GM18526 (cell line): ENCODE results near the gene RHOJ.

ENCODE experiments used
- POLR2A ChIP-seq: IDR thresholded peaks from 3 replicates; pipeline ENCODE4 v1.6.1; 2011; ENCODE audit not compliant: insufficient read length; ENCODE audit errors: extremely low read depth

RHOJ gene

DNA sequence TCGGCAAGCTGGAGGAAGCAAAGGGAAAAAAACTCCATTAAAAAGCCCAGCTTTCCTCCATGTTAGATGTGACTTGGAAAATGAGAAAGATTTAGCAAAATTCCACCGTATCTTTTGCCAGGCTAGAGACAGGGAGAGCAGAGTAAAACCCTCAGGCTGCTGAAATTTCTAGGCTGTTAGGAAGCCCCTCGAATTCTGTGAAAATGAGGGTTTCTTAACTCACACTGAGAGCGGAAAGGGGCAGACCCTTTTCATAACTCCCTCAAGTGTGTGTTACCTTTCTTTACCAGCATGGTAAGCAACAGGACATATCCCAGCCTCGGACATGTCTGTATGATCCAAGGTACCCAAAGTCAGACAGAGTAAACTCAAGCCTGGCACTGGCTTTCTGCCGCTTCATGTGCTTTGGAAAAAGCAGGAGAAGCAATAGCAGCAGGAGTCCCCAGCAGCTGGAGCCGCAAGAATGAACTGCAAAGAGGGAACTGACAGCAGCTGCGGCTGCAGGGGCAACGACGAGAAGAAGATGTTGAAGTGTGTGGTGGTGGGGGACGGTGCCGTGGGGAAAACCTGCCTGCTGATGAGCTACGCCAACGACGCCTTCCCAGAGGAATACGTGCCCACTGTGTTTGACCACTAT is at the start of gene RHOJ:
TSS of gene RHOJ (plus strand) at position 37 of the 637 bp plus-strand sequence. CDS start at position 464, 427 bp downstream.
- no peak for TF ChIP-seq POLR2A

DNA sequence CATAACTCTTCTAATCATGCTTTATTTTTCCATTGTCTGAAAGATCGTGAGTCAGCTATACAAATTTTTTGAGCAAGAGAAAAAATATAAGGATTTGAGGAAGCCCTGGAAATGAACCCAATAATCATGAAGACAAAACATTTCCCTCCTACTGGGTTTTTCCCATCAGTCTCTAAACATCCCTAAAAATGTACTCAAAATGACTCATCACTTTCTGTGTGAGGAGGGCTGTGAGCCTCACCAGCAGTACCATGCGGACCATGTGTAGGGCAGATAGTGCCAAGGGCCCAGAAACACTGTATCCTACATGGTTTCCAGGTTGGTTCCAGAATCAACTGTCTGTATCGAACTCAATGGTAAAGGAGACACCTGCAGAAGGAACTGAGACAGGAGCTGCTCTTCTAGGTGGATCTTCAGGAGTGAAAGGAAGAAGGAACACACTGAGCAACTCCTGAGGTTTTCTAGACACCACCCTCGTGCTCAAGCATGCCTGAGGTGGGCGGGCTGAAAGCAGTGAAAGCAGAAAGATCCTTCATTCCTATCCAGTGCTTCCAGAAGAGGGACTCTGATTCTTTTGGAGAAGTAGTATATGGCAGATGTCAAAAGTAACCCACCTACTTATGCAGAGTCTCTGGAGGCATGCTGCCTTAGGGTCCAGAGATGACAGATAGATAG is 48.6 kb upstream of the RHOJ start:
- TF ChIP-seq POLR2A = no peak

GRCh38 chr14:63157195-63157594 is 47.0 kb upstream of the RHOJ start:
- no peak for TF ChIP-seq POLR2A

GRCh38 chr14:63163306-63163705 is 40.9 kb upstream of the RHOJ start:
- TF ChIP-seq POLR2A = no peak

DNA sequence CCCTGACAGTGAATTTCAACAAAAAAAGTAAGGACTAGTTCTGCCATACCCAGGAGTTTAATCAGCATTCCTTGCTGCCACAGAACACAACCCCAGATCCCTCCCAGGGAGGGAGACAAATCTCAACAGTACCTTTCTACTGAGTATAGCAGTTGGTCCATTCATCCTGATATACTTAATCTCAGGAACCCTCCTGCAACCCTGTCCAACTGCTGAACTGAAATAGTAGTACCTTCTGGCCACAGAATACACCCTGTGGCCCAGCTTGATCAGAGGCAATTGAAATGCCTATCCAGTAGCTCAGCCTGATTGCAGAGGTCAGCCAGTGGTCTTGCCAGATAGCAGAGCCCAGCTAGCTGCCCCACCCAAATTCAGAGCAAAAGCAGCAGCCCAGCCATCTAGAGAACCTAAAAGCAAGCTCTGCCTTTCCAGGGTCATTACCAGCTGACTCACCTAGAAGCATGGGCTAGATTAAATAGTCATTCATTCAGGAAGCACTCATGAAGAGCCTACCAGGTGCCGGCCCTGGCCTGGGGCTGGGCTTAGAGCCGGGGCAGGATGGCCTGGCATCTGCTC is 40.0 kb upstream of the RHOJ start:
- no peak for TF ChIP-seq POLR2A

GRCh38 chr14:63167044-63167443 is 37.2 kb upstream of the RHOJ start:
- TF ChIP-seq POLR2A = no peak

DNA sequence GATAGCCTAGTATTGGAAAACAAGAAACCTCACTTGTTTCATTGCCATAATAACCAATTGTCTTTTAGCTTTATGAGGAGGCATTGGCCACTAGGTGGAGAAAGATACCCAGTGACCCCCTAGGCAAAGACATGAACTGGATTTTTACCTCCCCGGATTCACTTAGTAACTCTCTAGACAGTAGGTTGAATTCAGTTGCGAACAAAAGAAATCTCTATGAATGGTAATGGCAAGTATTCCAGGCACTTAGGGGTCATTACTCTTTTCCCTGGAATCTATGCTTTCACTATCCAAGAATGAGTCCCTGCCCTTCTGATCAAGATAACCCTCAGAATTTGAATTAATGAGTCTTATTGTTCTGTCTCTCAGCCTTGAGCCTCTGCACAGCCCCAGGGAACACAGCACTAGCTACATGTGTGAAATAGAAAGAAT is 29.5 kb upstream of the RHOJ start:
- TF ChIP-seq POLR2A = no peak

DNA sequence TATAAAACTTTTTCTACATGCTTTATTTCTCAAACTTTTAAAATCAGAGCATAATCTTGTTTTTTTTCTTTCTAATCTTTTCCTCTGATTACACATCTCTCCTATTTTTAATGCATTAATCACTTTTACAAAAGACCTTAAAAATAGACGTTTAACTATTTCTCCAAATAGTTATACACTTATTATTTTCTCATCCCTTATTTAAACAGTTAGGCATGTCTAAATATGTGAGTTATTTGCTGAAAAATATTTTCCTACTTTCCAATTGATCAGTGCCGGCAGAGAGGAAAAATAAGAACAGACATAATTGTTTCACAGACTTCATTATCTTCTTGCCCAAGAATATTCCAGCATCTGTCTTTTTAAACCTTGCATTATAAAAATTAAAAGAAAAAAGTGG is 28.7 kb upstream of the RHOJ start:
- no peak for TF ChIP-seq POLR2A

DNA sequence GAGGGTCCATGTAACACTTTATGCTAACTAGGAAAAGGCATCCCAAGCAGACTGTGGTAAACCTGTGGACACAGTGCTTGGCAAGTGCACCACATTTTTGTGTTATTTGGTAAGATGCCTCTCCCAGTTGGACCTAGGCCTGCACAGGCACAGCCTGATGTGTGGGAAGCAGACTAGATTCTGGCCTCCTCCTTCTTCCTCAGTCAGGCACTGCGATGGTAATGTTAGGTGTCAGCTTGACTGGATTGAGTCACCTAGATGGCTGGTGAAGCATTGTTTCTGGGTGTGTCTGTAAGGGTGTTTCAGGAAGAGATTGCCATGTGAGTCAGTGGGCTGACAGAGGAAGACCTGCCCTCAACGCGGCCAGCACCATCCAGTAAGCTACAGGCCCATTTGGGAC is 25.3 kb upstream of the RHOJ start:
- no peak for TF ChIP-seq POLR2A

DNA sequence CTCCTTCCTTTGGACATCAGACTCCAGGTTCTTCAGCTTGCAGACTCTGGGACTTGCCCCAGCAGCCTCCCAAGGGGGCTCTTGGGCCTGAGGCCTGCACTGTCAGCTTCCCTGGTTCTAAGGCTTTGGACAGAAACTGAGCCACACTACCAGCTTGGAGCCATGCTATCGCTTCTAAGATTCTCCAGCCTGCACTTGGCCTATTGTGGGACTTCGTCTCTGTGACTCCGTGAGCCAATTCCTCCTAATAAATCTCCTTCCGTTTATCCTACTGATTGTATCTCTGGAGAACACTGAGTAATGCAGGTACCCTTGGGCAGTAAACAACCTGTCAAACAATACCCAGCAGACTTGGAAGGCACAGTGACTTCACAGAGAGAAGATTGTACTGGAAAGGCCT is 24.9 kb upstream of the RHOJ start:
- no peak for TF ChIP-seq POLR2A

DNA sequence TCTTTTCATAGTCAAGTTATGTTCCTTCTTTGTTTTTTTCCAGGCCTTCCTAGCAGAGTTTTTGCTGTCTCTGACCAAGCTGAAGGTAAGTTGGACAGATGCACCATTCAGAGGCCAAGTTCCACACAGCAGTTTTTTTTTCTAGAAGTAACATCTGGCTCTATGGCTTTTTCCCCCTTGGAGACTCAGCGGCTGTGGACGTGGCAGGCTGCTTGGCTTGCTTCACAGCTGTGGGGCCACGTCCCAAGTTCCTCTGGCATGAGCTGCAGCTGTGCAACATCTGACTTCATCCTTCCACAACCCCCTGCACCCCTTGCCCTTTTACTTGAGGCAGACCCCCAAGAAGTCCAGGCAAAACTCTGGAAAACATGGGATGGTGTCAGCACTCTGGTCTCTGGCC is 24.2 kb upstream of the RHOJ start:
- TF ChIP-seq POLR2A = no peak

DNA sequence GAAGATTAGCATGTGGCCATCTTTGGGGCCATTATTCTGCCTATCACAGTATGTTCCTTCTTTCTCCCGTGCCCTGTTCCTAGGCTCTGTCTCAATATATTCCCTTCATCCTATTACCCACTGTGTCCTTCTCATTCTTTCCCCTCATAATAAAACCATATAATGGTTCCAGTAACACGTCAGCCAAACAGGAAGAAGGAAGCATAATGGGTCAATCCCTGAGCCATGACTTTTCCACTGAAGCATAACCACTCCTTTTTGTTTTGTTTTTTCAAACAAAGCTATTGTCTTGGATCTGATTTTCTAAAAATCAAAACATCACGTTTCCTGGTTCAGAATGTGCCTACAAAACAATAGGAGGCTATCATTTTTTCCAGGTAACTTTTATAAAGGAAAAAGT is 21.3 kb upstream of the RHOJ start:
- no peak for TF ChIP-seq POLR2A

- no peak for TF ChIP-seq POLR2A
These were observed 17.8 kb upstream of the RHOJ start for GRCh38 chr14:63186453-63186852.

GRCh38 chr14:63191211-63191610 is 13.0 kb upstream of the RHOJ start:
- TF ChIP-seq POLR2A = no peak

GRCh38 chr14:63192085-63192484 is 12.2 kb upstream of the RHOJ start:
- TF ChIP-seq POLR2A = no peak

DNA sequence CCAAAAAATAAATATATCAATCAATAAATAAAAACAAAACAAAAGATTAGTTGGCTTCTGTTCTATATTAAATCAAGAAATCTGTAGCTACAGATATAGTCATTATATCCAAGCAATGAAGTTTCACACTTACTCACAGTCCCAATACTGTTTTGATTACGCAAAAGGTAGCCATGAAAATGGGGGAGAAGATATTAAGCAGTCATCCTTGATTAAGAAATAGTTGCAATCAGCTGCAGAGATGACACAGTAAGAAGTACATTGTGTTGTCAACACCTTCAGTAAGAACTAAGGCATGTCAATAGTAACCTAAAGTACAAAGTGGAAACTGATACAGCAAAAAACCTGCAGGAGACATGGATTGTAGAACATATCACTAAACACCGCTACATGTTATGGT is 11.0 kb upstream of the RHOJ start:
- no peak for TF ChIP-seq POLR2A
